ENCODE results near the gene IL4I1. TPM values are rescaled to one million over a fixed set of nuclear protein-coding genes. Genes with fewer than 3 reads are reported as not detected.
A peak's percentile ranks its signal among the peaks of the same experiment; 100 is the strongest.

The IL4I1 gene
- total RNA-seq, 1 donor from 2014 or later: 0.12 TPM

DNA sequence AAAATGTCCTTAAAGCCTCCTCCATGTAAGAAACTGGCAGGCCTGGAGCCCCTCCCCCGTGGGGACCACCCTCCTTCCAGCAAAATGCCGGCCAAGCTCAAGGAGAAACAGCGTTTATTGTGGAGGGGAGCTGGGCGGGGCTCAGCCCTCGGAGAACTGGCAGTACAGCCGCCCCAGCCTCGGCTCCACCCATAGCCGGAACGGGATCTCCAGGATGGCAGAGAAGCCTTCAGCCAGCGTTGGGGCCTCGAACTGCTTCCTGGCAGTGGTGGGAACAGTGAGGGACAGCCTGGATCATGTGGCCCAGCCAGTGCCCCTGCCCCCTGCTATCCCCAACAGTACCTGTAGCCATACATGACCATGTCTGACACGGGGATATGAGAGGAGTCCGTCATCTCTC lies 35.6 kb downstream of the IL4I1 start:
- Mint-ChIP-seq H3K27ac (ENCODE audit: unreplicated experiment) (no peak overlapping the region), H3K9me3 (no peaks in the 10 kb centered on the region), H3K4me3 (peak overlapping the region; percentile 81), H3K4me1 (peaks cover 28% of the 10 kb centered on the region), H3K27me3 (ENCODE audit: low read depth) (peaks cover 25% of the 10 kb centered on the region), H3K36me3 (ENCODE audit: low read depth) (peaks cover 18% of the 10 kb centered on the region)
- TF ChIP-seq CTCF (conservative IDR thresholded peaks at IDR 0.05): no peak
- no peak for DNase-seq (ENCODE audit: low read depth, low spot score)

DNA sequence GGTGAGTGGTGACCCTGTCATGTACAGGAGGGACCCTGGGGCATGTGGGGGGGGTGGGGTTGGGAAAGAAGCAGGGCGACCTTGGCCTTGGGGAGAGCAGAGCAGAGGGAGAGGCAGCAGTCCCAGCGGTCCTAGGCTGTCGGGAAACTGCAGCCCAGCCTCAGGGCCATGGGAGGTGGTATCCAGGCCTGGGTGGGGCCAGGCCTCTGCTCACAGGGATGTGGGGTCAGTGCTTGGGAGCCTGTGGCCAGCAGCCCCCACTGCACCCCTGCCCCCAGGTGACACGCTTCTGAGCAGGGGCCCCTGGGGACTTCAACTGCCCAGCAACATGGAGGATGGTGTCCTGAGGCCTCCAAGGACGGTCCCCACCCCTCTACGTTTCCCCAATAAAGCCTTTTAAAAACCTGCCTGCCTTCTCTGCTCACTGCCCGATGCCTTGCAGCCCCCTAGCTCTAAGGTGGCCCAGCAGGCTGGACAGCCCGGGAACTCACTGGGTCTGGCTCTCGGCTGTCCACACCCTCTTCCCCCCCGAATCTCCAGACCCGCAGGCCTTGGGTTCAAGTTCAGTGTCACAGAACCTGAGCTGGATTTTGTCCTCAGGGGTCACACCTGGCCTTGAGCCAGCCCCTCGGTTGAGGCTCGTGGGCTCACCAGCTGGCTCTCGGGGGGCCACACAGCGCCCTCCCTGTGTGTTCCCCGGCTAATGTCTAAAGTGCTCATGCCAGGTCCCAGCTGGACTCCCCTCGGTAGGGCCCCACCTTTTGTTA lies 36.2 kb downstream of the IL4I1 start:
- Mint-ChIP-seq H3K27ac (ENCODE audit: unreplicated experiment) (peak overlapping the region; percentile 71), H3K4me3 (peak overlapping the region; percentile 81), H3K9me3 (no peaks in the 10 kb centered on the region), H3K4me1 (peaks cover 22% of the 10 kb centered on the region), H3K36me3 (ENCODE audit: low read depth) (peaks cover 18% of the 10 kb centered on the region), H3K27me3 (ENCODE audit: low read depth) (peaks cover 29% of the 10 kb centered on the region)
- no peak for DNase-seq (ENCODE audit: low read depth, low spot score)
- TF ChIP-seq CTCF (conservative IDR thresholded peaks at IDR 0.05): no peak

DNA sequence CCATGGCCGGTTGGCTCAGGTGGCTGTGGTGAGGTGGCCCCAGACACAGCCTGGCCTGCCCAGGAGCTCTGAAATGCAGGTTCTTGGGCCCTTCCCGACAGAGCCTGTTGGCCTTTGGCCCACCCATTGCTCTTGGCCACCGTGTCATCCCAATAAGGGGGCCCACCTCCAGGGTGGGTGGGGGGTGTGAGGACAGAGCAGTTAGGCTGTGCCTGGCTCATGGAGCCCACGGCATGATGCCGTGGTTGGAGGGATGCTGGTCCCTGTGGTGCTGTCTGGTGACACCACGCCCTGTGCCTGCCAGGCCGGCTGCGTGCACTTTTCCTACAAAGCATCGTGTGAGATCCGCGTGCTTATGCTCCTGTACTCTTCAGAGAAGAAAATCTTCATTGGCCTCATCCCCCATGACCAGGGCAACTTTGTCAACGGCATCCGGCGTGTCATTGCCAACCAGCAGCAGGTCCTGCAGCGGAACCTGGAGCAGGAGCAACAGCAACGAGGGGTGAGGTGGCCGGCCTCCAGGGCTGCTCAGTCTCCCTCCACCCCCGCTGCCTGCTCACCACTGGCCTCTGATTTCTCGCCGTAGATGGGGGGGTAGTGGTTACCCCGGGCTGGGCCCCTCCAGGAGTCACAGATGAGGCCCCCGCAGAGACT lies 36.9 kb downstream of the IL4I1 start:
- peaks cover 15% of the 10 kb centered on the region for H3K4me1 Mint-ChIP-seq
- TF ChIP-seq CTCF (conservative IDR thresholded peaks at IDR 0.05): no peak
- H3K27me3 Mint-ChIP-seq (ENCODE audit: low read depth): peaks cover 25% of the 10 kb centered on the region
- peak overlapping the region; percentile 69 for H3K4me3 Mint-ChIP-seq
- peaks cover 13% of the 10 kb centered on the region for H3K36me3 Mint-ChIP-seq (ENCODE audit: low read depth)
- no peak overlapping the region for H3K27ac Mint-ChIP-seq (ENCODE audit: unreplicated experiment)
- H3K9me3 Mint-ChIP-seq: no peaks in the 10 kb centered on the region
- no peak for DNase-seq (ENCODE audit: low read depth, low spot score)

GRCh38 chr19:49858088-49858985 lies 38.4 kb downstream of the IL4I1 start:
- Mint-ChIP-seq H3K4me1 (peaks cover 13% of the 10 kb centered on the region), H3K9me3 (no peaks in the 10 kb centered on the region), H3K27ac (ENCODE audit: unreplicated experiment) (no peak overlapping the region), H3K27me3 (ENCODE audit: low read depth) (peaks cover 25% of the 10 kb centered on the region), H3K4me3 (peak overlapping the region; percentile 69), H3K36me3 (ENCODE audit: low read depth) (peaks cover 6% of the 10 kb centered on the region)
- DNase-seq (ENCODE audit: low read depth, low spot score): no peak
- no peak for TF ChIP-seq CTCF (conservative IDR thresholded peaks at IDR 0.05)

DNA sequence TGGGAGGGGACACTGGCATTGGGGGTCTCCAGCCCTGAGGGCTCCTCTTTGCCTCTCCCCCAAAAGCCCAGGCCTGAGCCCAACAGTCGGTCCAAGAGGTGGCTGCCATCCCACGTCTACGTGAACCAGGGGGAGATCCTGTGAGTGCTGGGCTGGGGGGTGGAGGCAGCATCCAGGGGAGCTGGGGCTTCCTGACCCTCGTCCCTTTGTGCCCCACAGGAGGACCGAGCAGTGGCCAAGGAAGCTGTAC lies 38.9 kb downstream of the IL4I1 start:
- no peak for TF ChIP-seq CTCF (conservative IDR thresholded peaks at IDR 0.05)
- peak overlapping the region; percentile 47 for H3K4me3 Mint-ChIP-seq
- no peak for DNase-seq (ENCODE audit: low read depth, low spot score)
- no peaks in the 10 kb centered on the region for H3K9me3 Mint-ChIP-seq
- peaks cover 3% of the 10 kb centered on the region for H3K36me3 Mint-ChIP-seq (ENCODE audit: low read depth)
- H3K27ac Mint-ChIP-seq (ENCODE audit: unreplicated experiment): no peak overlapping the region
- H3K4me1 Mint-ChIP-seq: peaks cover 15% of the 10 kb centered on the region
- peaks cover 24% of the 10 kb centered on the region for H3K27me3 Mint-ChIP-seq (ENCODE audit: low read depth)

Measured in neural crest cell (in vitro differentiated cells).